Measurements from ENCODE around the gene PNMT.
"Not testable (repeated sequence)": the region's sequence is repeated elsewhere in the genome, so short reads cannot be mapped to it uniquely, and the experiment has no call there.

GRCh38 chr17:39699157-39699817, 31.0 kb downstream of the PNMT start:
- not testable (repeated sequence) for TF ChIP-seq TARDBP (IDR thresholded peaks at IDR 0.05); FOXM1 (IDR thresholded peaks at IDR 0.05; ENCODE audit: borderline replicate concordance); FOXK2 (IDR thresholded peaks at IDR 0.05); LEF1 (IDR thresholded peaks at IDR 0.05; ENCODE audit: borderline replicate concordance); ZNF384 (IDR thresholded peaks at IDR 0.05); NFRKB (IDR thresholded peaks at IDR 0.05); PKNOX1 (IDR thresholded peaks at IDR 0.05); L3MBTL2 (conservative IDR thresholded peaks at IDR 0.05); SP1 (IDR thresholded peaks at IDR 0.05); SUZ12 (IDR thresholded peaks at IDR 0.05); BHLHE40 (IDR thresholded peaks at IDR 0.05; ENCODE audit: borderline replicate concordance); ELF4 (IDR thresholded peaks at IDR 0.05); CTBP1 (IDR thresholded peaks at IDR 0.05; ENCODE audit: borderline replicate concordance); ARNT (IDR thresholded peaks at IDR 0.05)
